ENCODE data around the gene TFRC.
"Not testable (repeated sequence)": the region's sequence is repeated elsewhere in the genome, so short reads cannot be mapped to it uniquely, and the experiment has no call there.

DNA sequence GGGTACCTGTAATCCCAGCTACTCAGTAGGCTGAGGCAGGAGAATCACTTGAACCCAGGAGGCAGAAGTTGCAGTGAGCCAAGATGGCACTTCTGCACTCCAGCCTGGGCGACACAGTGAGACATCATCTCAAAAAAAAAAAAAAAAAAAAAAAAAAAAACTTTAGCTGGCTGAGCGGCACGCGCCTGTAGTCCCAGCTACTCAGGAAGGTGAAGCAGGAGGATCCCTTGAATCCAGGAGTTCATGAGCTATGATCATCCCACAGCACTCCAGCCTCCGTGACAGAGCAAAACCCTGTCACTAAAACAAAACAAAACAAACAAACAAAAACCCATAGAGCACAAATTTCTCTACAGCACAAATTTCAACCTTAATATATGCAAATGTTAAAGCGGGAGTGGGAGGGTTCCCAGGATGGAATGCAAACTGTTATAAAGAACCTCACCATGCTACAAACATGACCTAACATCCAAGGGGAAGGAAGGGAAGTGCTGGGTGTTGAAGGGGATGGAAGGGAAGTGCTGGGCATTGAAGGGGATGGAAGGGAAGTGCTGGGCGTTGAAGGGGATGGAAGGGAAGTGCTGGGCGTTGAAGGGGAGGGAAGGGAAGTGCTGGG, 16.6 kb upstream of the TFRC start:
- TF ChIP-seq, protein P1, sequence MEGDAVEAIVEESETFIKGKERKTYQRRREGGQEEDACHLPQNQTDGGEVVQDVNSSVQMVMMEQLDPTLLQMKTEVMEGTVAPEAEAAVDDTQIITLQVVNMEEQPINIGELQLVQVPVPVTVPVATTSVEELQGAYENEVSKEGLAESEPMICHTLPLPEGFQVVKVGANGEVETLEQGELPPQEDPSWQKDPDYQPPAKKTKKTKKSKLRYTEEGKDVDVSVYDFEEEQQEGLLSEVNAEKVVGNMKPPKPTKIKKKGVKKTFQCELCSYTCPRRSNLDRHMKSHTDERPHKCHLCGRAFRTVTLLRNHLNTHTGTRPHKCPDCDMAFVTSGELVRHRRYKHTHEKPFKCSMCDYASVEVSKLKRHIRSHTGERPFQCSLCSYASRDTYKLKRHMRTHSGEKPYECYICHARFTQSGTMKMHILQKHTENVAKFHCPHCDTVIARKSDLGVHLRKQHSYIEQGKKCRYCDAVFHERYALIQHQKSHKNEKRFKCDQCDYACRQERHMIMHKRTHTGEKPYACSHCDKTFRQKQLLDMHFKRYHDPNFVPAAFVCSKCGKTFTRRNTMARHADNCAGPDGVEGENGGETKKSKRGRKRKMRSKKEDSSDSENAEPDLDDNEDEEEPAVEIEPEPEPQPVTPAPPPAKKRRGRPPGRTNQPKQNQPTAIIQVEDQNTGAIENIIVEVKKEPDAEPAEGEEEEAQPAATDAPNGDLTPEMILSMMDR (IDR thresholded peaks at IDR 0.05) = not testable (repeated sequence)
- not testable (repeated sequence) for TF ChIP-seq POLR2A, POLR2AphosphoS5 (IDR thresholded peaks at IDR 0.05)
